AG09319 (cell line): Measurements from ENCODE around the gene CDCA3.

Source experiments
- DNase-seq: peaks from one replicate; pipeline ENCODE4 v3.0.0-alpha.2; 2010; ENCODE audit warnings: low read depth; ENCODE audit errors: extremely low read depth
- TF ChIP-seq, protein P1 (sequence below): IDR thresholded peaks from 2 replicates; pipeline ENCODE4 v1.5.1; 2011; ENCODE audit warnings: low read depth, mild to moderate bottlenecking, inconsistent platforms, low read length, moderate library complexity

Gene CDCA3

DNA sequence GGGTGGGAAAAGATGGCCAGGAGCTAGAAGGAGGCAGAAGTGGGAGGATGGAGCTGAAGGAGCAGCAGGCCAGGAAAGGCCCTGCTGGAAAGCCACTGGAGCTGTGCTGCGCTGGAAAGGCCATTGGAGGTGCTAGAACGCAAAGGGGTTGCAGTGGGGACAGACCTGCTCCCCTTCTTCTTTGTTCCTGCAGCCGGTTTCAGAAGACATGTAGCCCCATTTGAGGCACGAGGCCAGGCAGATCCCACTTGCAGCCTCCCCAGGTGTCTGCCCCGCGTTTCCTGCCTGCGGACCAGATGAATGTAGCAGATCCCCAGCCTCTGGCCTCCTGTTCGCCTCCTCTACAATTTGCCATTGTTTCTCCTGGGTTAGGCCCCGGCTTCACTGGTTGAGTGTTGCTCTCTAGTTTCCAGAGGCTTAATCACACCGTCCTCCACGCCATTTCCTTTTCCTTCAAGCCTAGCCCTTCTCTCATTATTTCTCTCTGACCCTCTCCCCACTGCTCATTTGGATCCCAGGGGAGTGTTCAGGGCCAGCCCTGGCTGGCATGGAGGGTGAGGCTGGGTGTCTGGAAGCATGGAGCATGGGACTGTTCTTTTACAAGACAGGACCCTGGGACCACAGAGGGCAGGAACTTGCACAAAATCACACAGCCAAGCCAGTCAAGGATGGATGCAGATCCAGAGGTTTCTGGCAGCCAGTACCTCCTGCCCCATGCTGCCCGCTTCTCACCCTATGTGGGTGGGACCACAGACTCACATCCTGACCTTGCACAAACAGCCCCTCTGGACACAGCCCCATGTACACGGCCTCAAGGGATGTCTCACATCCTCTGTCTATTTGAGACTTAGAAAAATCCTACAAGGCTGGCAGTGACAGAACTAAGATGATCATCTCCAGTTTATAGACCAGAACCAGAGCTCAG is 31.7 kb downstream of the CDCA3 start:
- DNase-seq, result no peak
- TF ChIP-seq, protein P1, sequence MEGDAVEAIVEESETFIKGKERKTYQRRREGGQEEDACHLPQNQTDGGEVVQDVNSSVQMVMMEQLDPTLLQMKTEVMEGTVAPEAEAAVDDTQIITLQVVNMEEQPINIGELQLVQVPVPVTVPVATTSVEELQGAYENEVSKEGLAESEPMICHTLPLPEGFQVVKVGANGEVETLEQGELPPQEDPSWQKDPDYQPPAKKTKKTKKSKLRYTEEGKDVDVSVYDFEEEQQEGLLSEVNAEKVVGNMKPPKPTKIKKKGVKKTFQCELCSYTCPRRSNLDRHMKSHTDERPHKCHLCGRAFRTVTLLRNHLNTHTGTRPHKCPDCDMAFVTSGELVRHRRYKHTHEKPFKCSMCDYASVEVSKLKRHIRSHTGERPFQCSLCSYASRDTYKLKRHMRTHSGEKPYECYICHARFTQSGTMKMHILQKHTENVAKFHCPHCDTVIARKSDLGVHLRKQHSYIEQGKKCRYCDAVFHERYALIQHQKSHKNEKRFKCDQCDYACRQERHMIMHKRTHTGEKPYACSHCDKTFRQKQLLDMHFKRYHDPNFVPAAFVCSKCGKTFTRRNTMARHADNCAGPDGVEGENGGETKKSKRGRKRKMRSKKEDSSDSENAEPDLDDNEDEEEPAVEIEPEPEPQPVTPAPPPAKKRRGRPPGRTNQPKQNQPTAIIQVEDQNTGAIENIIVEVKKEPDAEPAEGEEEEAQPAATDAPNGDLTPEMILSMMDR, result no peak

DNA sequence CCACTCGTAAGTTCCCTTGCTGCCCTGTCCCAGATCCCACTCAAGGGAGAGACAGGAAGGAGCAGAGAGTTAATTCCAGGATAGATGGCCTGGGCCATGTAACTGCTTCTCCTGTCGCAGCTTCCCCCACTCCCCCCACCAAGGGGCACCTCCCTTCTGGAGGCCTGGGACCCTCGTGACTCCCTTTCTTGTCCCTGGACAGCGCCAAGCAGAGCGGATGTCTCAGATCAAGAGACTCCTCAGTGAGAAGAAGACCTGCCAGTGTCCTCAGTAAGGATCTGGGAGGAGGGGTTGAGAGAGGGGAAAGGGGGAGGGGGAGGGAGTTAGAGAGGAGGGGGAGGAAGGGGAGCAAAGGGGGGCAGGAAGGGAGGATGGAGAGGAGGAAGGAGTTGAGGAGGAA is 32.4 kb downstream of the CDCA3 start:
- no peak for DNase-seq
- TF ChIP-seq, protein P1, result no peak

DNA sequence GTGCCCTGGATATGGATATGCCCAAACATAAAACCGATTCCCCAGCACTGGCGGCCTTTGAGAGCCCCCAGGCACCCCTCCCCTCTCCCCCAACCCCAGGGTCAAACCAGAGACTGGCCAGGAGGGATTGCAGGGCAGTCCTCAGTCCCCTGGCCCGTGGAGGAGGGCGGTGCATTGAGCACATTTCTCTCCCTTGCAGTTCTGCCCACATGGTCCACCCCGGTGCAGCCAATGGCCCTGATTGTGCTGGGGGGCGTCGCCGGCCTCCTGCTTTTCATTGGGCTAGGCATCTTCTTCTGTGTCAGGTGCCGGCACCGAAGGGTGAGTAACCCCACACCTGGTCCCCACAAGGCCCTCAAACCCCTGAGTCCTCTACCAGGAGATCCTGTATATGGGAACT is 32.9 kb downstream of the CDCA3 start:
- no peak for DNase-seq
- TF ChIP-seq, protein P1, result no peak

DNA sequence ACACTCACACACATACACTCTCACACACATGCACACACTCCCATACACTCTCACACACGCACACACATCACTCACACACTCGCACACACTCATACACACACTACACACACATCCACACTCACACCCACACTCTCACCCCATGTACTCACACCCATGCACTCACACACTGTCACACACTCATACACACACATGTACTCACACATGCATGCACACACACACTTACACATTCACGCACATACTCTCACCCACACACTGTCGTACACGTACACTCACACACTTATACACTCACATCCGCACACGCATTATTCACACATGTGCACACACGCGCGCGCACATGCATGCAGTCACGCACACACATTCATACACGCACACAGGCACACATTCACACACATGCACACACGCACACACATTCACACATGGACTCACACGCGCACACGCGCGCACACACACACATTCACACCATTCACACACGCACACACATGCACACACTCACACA is 33.4 kb downstream of the CDCA3 start:
- TF ChIP-seq, protein P1, result no peak
- DNase-seq, result no peak

DNA sequence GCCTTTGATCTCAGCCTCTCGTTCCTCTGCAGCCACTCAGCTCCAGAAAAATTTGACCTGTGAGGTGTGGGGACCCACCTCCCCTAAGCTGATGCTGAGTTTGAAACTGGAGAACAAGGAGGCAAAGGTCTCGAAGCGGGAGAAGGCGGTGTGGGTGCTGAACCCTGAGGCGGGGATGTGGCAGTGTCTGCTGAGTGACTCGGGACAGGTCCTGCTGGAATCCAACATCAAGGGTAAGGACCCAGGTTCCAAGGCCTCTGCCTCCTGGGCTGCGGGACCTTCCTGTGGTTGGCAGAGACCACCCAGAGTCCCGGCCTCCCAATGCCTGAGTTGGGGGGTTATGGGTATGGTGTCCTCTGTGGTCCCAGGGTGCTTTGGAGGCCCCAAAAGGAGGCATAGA is 34.0 kb downstream of the CDCA3 start:
- no peak for DNase-seq
- TF ChIP-seq, protein P1, result no peak

DNA sequence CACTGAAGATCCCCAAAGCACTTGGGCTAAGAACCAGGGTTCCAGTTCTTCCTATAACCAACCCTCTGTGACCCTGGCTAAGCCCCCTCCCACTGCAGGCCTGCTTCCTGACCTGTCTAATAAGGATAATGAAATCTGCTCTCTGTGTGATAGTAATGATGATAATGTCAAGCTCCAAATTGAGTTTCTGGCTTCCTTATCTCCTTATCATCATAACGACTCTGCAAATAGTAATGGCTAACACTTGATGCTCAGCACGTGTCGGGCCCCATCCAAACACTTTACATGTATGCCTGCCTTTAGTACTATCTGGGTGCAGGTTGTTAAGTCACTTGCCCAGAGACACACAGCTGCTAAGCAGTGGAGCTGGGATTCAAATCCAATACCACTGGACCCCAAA is 34.5 kb downstream of the CDCA3 start:
- TF ChIP-seq, protein P1, result no peak
- no peak for DNase-seq

DNA sequence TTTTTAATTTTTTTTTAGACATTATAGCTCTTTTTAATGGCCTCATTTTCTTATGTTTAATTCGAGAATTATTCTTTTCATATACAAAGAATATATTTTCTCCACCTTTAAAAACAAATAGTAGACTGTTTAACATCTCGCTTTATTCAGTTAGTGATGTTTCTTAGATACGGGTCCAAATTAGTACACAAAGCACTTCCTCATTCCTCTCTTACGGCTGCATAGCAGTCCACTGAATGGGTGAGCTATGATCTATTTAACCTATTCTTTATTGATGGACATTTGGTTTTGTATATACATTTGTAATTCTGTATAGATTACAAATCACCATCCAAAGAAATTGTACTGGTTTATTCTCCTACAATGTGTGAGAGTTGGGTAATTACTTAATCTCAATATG is 37.7 kb downstream of the CDCA3 start:
- DNase-seq, result no peak
- TF ChIP-seq, protein P1, result no peak
